Endothelial cell of umbilical vein (primary cell): ENCODE data around the gene MGST2. TPM values are rescaled to one million over a fixed set of nuclear protein-coding genes. Genes with fewer than 3 reads are reported as not detected.
A peak's percentile ranks its signal among the peaks of the same experiment; 100 is the strongest.

Experiments
- BruUV-seq: library from RNA; stranded (reverse); fragments of 400-500 nt; replicated peaks from 2 replicates; lab custom pipeline; 2021; lab: Mats Ljungman, UMichigan
- CTCF ChIA-PET: fragments of 300-600, 350-600 bp; sonication (Branson Sonifier 250); formaldehyde crosslinking; loops from one replicate; lab custom pipeline; 2021; ENCODE audit warnings: antibody characterized with exemption, inconsistent platforms; lab: Charles Lee
- POLR2A ChIA-PET: fragments of 300-600, 350-600 bp; sonication (Branson Sonifier 250); formaldehyde crosslinking; loops from one replicate; lab custom pipeline; 2021; ENCODE audit warnings: antibody characterized with exemption, inconsistent platforms; lab: Charles Lee
- DNase-seq: peaks from one replicate; pipeline ENCODE4 v3.0.0-alpha.2; 2011; ENCODE audit warnings: low read depth, low spot score
- FAIRE-seq: peaks from 2 replicates; lab custom pipeline; 2011; peaks lifted over from hg19 to GRCh38; lab: Jason Lieb, UNC
- H2AFZ ChIP-seq: 2 replicates; pipeline ENCODE4 v1.6.0; 2012; ENCODE audit warnings: low read depth, low read length, control low read depth, inconsistent platforms
- H3K27ac ChIP-seq: 2 replicates; pipeline ENCODE4 v1.5.1; 2011; ENCODE audit warnings: low read depth, mild to moderate bottlenecking, control low read depth, low read length, moderate library complexity; ENCODE audit not compliant: insufficient read depth
- H3K27me3 ChIP-seq, 2 experiments: 2 replicates each; pipeline versions ENCODE4 v1.6.0 to v1.6.1; 2011; ENCODE audit warnings: low read length in 2 of 2, mixed read lengths in 1 of 2; ENCODE audit not compliant: control insufficient read depth in 2 of 2, insufficient read depth in 2 of 2
- H3K36me3 ChIP-seq, 2 experiments: 2 replicates in 1 of 2; 3 replicates in 1 of 2; pipeline ENCODE4 v1.5.1; 2011; ENCODE audit warnings: low read length in 2 of 2, mild to moderate bottlenecking in 1 of 2, moderate library complexity in 1 of 2; ENCODE audit not compliant: control insufficient read depth in 2 of 2, insufficient read depth in 2 of 2; ENCODE audit errors: extremely low read depth in 1 of 2
- H3K4me1 ChIP-seq: 3 replicates; pipeline ENCODE4 v1.5.1; 2011; ENCODE audit warnings: mild to moderate bottlenecking, low read length; ENCODE audit not compliant: control insufficient read depth, insufficient read depth; ENCODE audit errors: extremely low read depth
- H3K4me2 ChIP-seq: 2 replicates; pipeline ENCODE4 v1.6.1; 2011; ENCODE audit warnings: low read length, control low read depth, mixed read lengths; ENCODE audit not compliant: insufficient read depth
- H3K4me3 ChIP-seq, 3 experiments: fragments of 200-600 bp in 1 of 3; sonication (generic), shearing (Covaris generic) in 1 of 3; replicated peaks in 1 of 3; 2 replicates each; pipeline ENCODE4 v1.5.1; 2011 to 2016; ENCODE audit warnings: control low read depth in 3 of 3, low read length in 3 of 3, mild to moderate bottlenecking in 2 of 3, inconsistent platforms in 1 of 3, low read depth in 1 of 3, moderate library complexity in 1 of 3; ENCODE audit not compliant: insufficient read depth in 1 of 3
- H3K79me2 ChIP-seq: 2 replicates; pipeline ENCODE4 v1.6.0; 2012; ENCODE audit warnings: low read length, inconsistent platforms; ENCODE audit not compliant: control insufficient read depth, insufficient read depth
- H3K9ac ChIP-seq: replicated peaks from 2 replicates; pipeline ENCODE3; 2011; ENCODE audit warnings: low read length, control low read depth; ENCODE audit not compliant: insufficient read depth; ENCODE audit errors: extremely low read depth
- H3K9me1 ChIP-seq: replicated peaks from 3 replicates; pipeline ENCODE4 v1.6.0; 2011; ENCODE audit warnings: mild to moderate bottlenecking, low read length; ENCODE audit not compliant: control insufficient read depth, insufficient read depth; ENCODE audit errors: extremely low read depth
- H3K9me3 ChIP-seq: replicated peaks from 2 replicates; pipeline ENCODE4 v1.5.1; 2012; ENCODE audit warnings: low read length, inconsistent platforms; ENCODE audit not compliant: control insufficient read depth, insufficient read depth
- H4K20me1 ChIP-seq: replicated peaks from 2 replicates; pipeline ENCODE3; 2011; ENCODE audit warnings: mild to moderate bottlenecking, low read length; ENCODE audit not compliant: control insufficient read depth, insufficient read depth; ENCODE audit errors: extremely low read depth
- CTCF ChIP-seq, 2 donors: IDR thresholded peaks; 1 replicate in 1 of 2; 2 replicates in 1 of 2; pipeline ENCODE4 v1.5.1; 2011; ENCODE audit warnings: low read length in 2 of 2, mild to moderate bottlenecking in 2 of 2, moderate library complexity in 2 of 2, control low read depth in 1 of 2, inconsistent platforms in 1 of 2, low read depth in 1 of 2; ENCODE audit not compliant: insufficient read depth in 1 of 2; ENCODE audit errors: extremely low read depth in 1 of 2
- EZH2 ChIP-seq: IDR thresholded peaks from 2 replicates; pipeline ENCODE4 v1.6.1; 2012; ENCODE audit warnings: borderline replicate concordance, low read depth, mild to moderate bottlenecking, moderate library complexity, low read length, inconsistent platforms; ENCODE audit not compliant: severe bottlenecking
- FOS ChIP-seq: IDR thresholded peaks from 2 replicates; pipeline ENCODE4 v1.6.1; 2011; ENCODE audit warnings: mild to moderate bottlenecking, low read length, moderate library complexity, borderline replicate concordance; ENCODE audit not compliant: insufficient read depth
- GATA2 ChIP-seq: IDR thresholded peaks from 2 replicates; pipeline ENCODE4 v1.7.0; 2011; ENCODE audit warnings: low read depth, mild to moderate bottlenecking, moderate library complexity, mixed read lengths, low read length; ENCODE audit not compliant: insufficient read length, insufficient read depth
- JUN ChIP-seq: IDR thresholded peaks from 2 replicates; pipeline ENCODE4 v1.6.1; 2011; ENCODE audit warnings: borderline replicate concordance, low read depth; ENCODE audit not compliant: insufficient read length, insufficient read depth
- MAX ChIP-seq: IDR thresholded peaks from 2 replicates; pipeline ENCODE4 v1.6.1; 2011; ENCODE audit not compliant: insufficient read depth, insufficient read length
- MYC ChIP-seq: IDR thresholded peaks from one replicate; pipeline ENCODE4 v1.6.1; 2011; ENCODE audit warnings: mild to moderate bottlenecking, low read depth, low read length
- POLR2A ChIP-seq: IDR thresholded peaks from 2 replicates; pipeline ENCODE4 v1.6.1; 2012; ENCODE audit warnings: low read depth, mild to moderate bottlenecking, control low read depth, low read length
- POLR2AphosphoS5 ChIP-seq: IDR thresholded peaks from 2 replicates; pipeline ENCODE4 v1.6.1; 2012; ENCODE audit warnings: low read depth, mild to moderate bottlenecking, control low read depth, low read length, moderate library complexity; ENCODE audit not compliant: insufficient read depth
- dilution Hi-C: fragments of 300-500 bp; cut with MboI; formaldehyde crosslinking; loops from one replicate; pipeline ENCODE4 v1.15.0; 2019; ENCODE audit warnings: low sequenced_read_pairs; ENCODE audit not compliant: extremely low pct_ligation_motif_present
- intact Hi-C: fragments of 100-400 bp; cut with micrococcal nuclease; formaldehyde crosslinking; loops from one replicate; pipeline ENCODE4 v1.10.0; 2022
- polyA plus RNA-seq, 4 experiments: library from polyadenylated mRNA; depleted of rRNA in 3 of 4; stranded (reverse) in 3 of 4; unstranded in 1 of 4; fragments of >200 nt; gene quantifications; 2 replicates each; pipeline versions ENCODE4 v1.2.1 to v1.2.3, GENCODE V29; 2011 to 2012; ENCODE audit warnings: missing spikeins in 1 of 4
- total RNA-seq: library from RNA; stranded (reverse); gene quantifications from 2 replicates; pipeline ENCODE4 v1.2.3, GENCODE V29; 2021

Gene MGST2
- total and polyA plus RNA-seq, 2 donors (not counting 3 experiments of a cell fraction or from before 2014, with no cell fraction given): 64.3 to 78.9 TPM

GRCh38 chr4:139619644-139620043 lies 46.0 kb upstream of the MGST2 start:
- DNase-seq (no peak), FAIRE-seq (no peak)
- no peak overlapping the region for H3K4me2 ChIP-seq
- TF ChIP-seq POLR2A: no peak
- peak; percentile 33 to 50 for TF ChIP-seq CTCF (IDR thresholded peaks at IDR 0.05; ENCODE audit: extremely low read depth in 1 of 2, insufficient read depth in 1 of 2, low read depth in 1 of 2, low read length in 2 of 2)
- no peak overlapping the region for H3K4me3 ChIP-seq
- no peaks in the 10 kb centered on the region for H3K36me3 ChIP-seq
- H3K27me3 ChIP-seq: peaks cover 5 to 7% of the 10 kb centered on the region in 2 experiments
- no peak overlapping the region for H2AFZ ChIP-seq
- H3K4me1 ChIP-seq: no peaks in the 10 kb centered on the region
- H3K9ac ChIP-seq: no peak overlapping the region
- no peaks in the 10 kb centered on the region for H3K9me1 ChIP-seq
- CTCF ChIA-PET: interaction anchor here (0.6 to 2.2 kb wide), 13 partner anchors 12 to 589 kb away, joined by 3 to 12 read pairs (median 4); no protein-coding TSS in a partner anchor
- no peaks in the 10 kb centered on the region for H3K79me2 ChIP-seq
- intact Hi-C loops: no loop called here
- BruUV-seq: no TSS peak
- no peaks in the 10 kb centered on the region for H4K20me1 ChIP-seq
- no peak overlapping the region for H3K27ac ChIP-seq
- POLR2A ChIA-PET: no interaction called here
- H3K9me3 ChIP-seq: no peaks in the 10 kb centered on the region
- dilution Hi-C loops: no loop called here

- intact Hi-C loops: no loop called here
- BruUV-seq: no TSS peak
Observed at GRCh38 chr4:139622901-139623381, 42.7 kb upstream of the MGST2 start.

More at GRCh38 chr4:139622901-139623381, 42.7 kb upstream of the MGST2 start:
- POLR2A ChIA-PET: no interaction called here
- Histone ChIP-seq H2AFZ (no peak overlapping the region), H4K20me1 (no peaks in the 10 kb centered on the region), H3K9me1 (no peaks in the 10 kb centered on the region), H3K9me3 (no peaks in the 10 kb centered on the region), H3K4me3 (no peak overlapping the region), H3K4me1 (no peaks in the 10 kb centered on the region), H3K27me3 (peaks cover 7 to 10% of the 10 kb centered on the region in 2 experiments), H3K4me2 (no peak overlapping the region), H3K36me3 (no peaks in the 10 kb centered on the region), H3K27ac (no peak overlapping the region), H3K79me2 (no peaks in the 10 kb centered on the region), H3K9ac (no peak overlapping the region)
- CTCF ChIA-PET: no interaction called here
- DNase-seq (no peak), FAIRE-seq (no peak)
- dilution Hi-C loops: no loop called here
- TF ChIP-seq POLR2AphosphoS5 (no peak), MYC (no peak), CTCF (IDR thresholded peaks at IDR 0.05; ENCODE audit: extremely low read depth in 1 of 2, insufficient read depth in 1 of 2, low read depth in 1 of 2, low read length in 2 of 2) (no peak), FOS (no peak), MAX (no peak), POLR2A (no peak), JUN (no peak), EZH2 (no peak), GATA2 (no peak)
